NCI-H2171 (cell line): Measurements from ENCODE around the gene RPL10A.
"Not testable (repeated sequence)": the region's sequence is repeated elsewhere in the genome, so short reads cannot be mapped to it uniquely, and the experiment has no call there.

Experiments
- DNase-seq: peaks from one replicate; lab custom pipeline; 2025; lab: John Stamatoyannopoulos, UW

Gene RPL10A

GRCh38 chr6:35468181-35468979 lies at the start of gene RPL10A:
RPL10A (plus strand) TSS chr6:35468401; CDS start chr6:35468435, 34 bp downstream.
- DNase-seq = peak; percentile 94

- DNase-seq = no peak
Observed at GRCh38 chr6:35419417-35419816, 48.8 kb upstream of the RPL10A start.

- no peak for DNase-seq
Observed at GRCh38 chr6:35419961-35420360, 48.2 kb upstream of the RPL10A start.

- no peak for DNase-seq
Observed at GRCh38 chr6:35425284-35425683, 42.9 kb upstream of the RPL10A start.

- DNase-seq = no peak
Observed at GRCh38 chr6:35426074-35426473, 42.1 kb upstream of the RPL10A start.

- no peak for DNase-seq
Observed at GRCh38 chr6:35427435-35427834, 40.8 kb upstream of the RPL10A start.

GRCh38 chr6:35427851-35428321 lies 40.3 kb upstream of the RPL10A start:
- DNase-seq = no peak

GRCh38 chr6:35428421-35429149 lies 39.6 kb upstream of the RPL10A start:
- no peak for DNase-seq

GRCh38 chr6:35429463-35429862 lies 38.7 kb upstream of the RPL10A start:
- DNase-seq = no peak

GRCh38 chr6:35432291-35432690 lies 35.9 kb upstream of the RPL10A start:
- no peak for DNase-seq

- DNase-seq = not testable (repeated sequence)
Observed at GRCh38 chr6:35432702-35433101, 35.5 kb upstream of the RPL10A start.

GRCh38 chr6:35435074-35435837 lies 32.9 kb upstream of the RPL10A start:
- DNase-seq = no peak

- no peak for DNase-seq
Observed at GRCh38 chr6:35436071-35436857, 31.9 kb upstream of the RPL10A start.

GRCh38 chr6:35438378-35439065 lies 29.7 kb upstream of the RPL10A start:
- DNase-seq = not testable (repeated sequence)

- DNase-seq = no peak
Observed at GRCh38 chr6:35439308-35439707, 28.9 kb upstream of the RPL10A start.

- DNase-seq = no peak
Observed at GRCh38 chr6:35441205-35441604, 27.0 kb upstream of the RPL10A start.

GRCh38 chr6:35441642-35442041 lies 26.6 kb upstream of the RPL10A start:
- DNase-seq = no peak

- no peak for DNase-seq
Observed at GRCh38 chr6:35442693-35443092, 25.5 kb upstream of the RPL10A start.

GRCh38 chr6:35443341-35444030 lies 24.7 kb upstream of the RPL10A start:
- DNase-seq = no peak

GRCh38 chr6:35445691-35446090 lies 22.5 kb upstream of the RPL10A start:
- no peak for DNase-seq
